Measurements from ENCODE around the gene ALDH2.
"Not testable (repeated sequence)": the region's sequence is repeated elsewhere in the genome, so short reads cannot be mapped to it uniquely, and the experiment has no call there.

The ALDH2 gene

DNA sequence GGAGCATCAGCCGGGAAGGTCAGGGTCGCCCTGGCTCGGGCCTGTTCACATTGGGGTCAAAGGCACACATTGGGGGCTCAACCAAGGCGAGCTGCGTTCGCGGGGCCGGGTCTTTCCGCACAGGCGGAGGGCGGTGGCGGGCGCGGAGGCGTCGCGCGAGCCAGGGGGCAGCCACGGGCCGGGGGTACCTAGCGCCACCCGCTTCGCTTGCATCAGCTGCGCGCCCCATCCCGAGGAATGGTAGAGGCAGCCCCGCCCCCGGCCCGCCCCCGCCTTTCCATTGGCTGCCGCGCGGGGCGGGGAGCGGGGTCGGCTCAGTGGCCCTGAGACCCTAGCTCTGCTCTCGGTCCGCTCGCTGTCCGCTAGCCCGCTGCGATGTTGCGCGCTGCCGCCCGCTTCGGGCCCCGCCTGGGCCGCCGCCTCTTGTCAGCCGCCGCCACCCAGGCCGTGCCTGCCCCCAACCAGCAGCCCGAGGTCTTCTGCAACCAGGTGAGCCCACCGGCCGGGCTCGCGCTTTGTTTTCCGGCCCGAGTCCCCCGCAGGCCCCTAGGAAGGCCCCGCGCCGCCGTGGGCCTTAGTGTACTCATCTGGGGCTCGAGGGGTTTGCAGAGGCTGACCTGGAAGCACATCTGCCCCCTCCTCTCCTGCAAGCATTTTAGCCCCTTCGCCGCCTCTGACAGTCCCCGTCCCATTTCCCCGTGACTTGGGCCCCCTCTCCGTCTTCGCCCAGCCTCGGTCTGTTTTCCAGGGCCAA is at the start of gene ALDH2:
ALDH2 (plus strand) TSS at position 326 of the 754 bp plus-strand sequence; CDS start at position 376, 50 bp downstream.
- peak within 1 kb of the TSS; percentile 42 to 89 (median 84) for H3K9ac ChIP-seq (ENCODE audit: low read length in 5 of 5)
- peaks cover 0 to 10% (median 6%) of the 10 kb centered on the region in 5 donors for H3K36me3 ChIP-seq (ENCODE audit: control insufficient read depth in 5 of 5, insufficient read depth in 5 of 5, low read length in 5 of 5)
- H3K4me1 ChIP-seq (ENCODE audit: control insufficient read depth in 5 of 5, insufficient read depth in 5 of 5, low read length in 5 of 5): peaks cover 3 to 53% (median 52%) of the 10 kb centered on the region in 5 donors
- peak within 1 kb of the TSS; percentile 82 to 96 (median 84) for H3K4me3 ChIP-seq (ENCODE audit: low read depth in 1 of 5, low read length in 5 of 5)
- no peaks in the 10 kb centered on the region for H3K9me3 ChIP-seq (ENCODE audit: control insufficient read depth in 5 of 5, low read length in 5 of 5)
- H3K27me3 ChIP-seq (ENCODE audit: control insufficient read depth in 5 of 5, insufficient read depth in 4 of 5, low read length in 5 of 5): no peaks in the 10 kb centered on the region
- peak within 1 kb of the TSS; percentile 86 for H3K27ac ChIP-seq (ENCODE audit: low read depth, low read length)

DNA sequence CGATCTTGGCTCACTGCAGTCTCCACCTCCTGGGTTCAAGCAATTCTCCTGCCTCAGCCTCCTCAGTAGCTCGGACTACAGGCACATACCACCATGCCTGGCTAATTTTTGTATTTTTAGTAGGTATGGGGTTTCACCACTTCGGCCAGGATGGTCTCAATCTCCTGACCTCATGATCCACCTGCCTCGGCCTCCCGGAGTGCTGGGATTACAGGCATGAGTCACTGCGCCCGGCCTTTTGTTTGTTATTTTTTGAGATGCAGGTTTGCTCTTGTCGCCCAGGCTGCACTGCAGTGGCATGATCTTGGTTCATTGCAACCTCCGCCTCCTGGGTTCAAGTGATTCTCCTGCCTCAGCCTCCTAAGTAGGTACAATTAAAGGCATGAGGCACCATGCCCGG is 47.4 kb upstream of the ALDH2 start:
- H3K4me1 ChIP-seq (ENCODE audit: control insufficient read depth in 5 of 5, insufficient read depth in 5 of 5, low read length in 5 of 5); H3K9me3 ChIP-seq (ENCODE audit: control insufficient read depth in 5 of 5, low read length in 5 of 5); H3K27me3 ChIP-seq (ENCODE audit: control insufficient read depth in 5 of 5, insufficient read depth in 4 of 5, low read length in 5 of 5); H3K4me3 ChIP-seq (ENCODE audit: low read depth in 1 of 5, low read length in 5 of 5); H3K9ac ChIP-seq (ENCODE audit: low read length in 5 of 5); H3K27ac ChIP-seq (ENCODE audit: low read depth, low read length): not testable (repeated sequence)
- H3K36me3 ChIP-seq (ENCODE audit: control insufficient read depth in 5 of 5, insufficient read depth in 5 of 5, low read length in 5 of 5): peaks cover 8 to 63% (median 39%) of the 10 kb centered on the region in 5 donors

DNA sequence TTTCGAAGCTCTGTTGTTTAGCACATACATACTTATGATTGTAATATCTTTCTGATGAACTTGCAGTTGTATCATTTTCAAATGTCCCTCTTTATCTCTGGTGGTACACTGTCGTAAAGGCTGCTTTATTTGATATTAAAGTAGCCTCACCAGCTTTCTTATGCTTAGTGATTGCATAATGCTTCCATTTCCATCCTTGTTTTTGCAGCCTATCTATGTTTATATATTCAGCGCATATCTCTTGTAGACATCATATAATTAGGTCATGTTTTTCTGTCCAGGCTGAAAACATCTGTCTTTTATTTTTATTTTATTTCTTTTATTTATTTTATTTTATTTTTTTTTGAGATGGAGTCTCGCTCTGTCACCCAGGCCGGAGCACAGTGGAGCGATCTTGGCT is 46.3 kb upstream of the ALDH2 start:
- peaks cover 8 to 63% (median 37%) of the 10 kb centered on the region in 5 donors for H3K36me3 ChIP-seq (ENCODE audit: control insufficient read depth in 5 of 5, insufficient read depth in 5 of 5, low read length in 5 of 5)
- H3K9me3 ChIP-seq (ENCODE audit: control insufficient read depth in 5 of 5, low read length in 5 of 5): no peaks in the 10 kb centered on the region
- H3K4me1 ChIP-seq (ENCODE audit: control insufficient read depth in 5 of 5, insufficient read depth in 5 of 5, low read length in 5 of 5): no peaks in the 10 kb centered on the region
- H3K27me3 ChIP-seq (ENCODE audit: control insufficient read depth in 5 of 5, insufficient read depth in 4 of 5, low read length in 5 of 5): no peaks in the 10 kb centered on the region
- H3K27ac ChIP-seq (ENCODE audit: low read depth, low read length): no peak overlapping the region
- no peak overlapping the region for H3K9ac ChIP-seq (ENCODE audit: low read length in 5 of 5)
- no peak overlapping the region for H3K4me3 ChIP-seq (ENCODE audit: low read depth in 1 of 5, low read length in 5 of 5)

DNA sequence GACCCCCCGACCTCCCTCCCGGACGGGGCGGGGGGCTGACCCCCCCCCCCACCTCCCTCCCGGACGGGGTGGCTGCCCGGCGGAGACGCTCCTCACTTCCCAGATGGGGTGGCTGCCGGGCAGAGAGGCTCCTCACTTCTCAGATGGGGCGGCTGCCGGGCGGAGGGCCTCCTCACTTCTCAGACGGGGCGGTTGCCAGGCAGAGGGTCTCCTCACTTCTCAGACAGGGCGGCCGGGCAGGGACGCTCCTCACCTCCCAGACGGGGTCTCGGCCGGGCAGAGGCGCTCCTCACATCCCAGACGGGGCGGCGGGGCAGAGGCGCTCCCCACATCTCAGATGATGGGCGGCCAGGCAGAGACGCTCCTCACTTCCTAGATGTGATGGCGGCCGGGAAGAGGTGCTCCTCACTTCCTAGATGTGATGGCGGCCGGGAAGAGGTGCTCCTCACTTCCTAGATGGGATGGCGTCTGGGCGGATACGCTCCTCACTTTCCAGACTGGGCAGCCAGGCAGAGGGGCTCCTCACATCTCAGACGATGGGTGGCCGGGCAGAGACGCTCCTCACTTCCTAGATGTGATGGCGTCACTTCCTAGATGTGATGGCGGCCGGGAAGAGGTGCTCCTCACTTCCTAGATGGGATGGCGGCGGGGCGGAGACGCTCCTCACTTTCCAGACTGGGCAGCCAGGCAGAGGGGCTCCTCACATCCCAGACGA is 42.9 kb upstream of the ALDH2 start:
- not testable (repeated sequence) for H3K4me1 ChIP-seq (ENCODE audit: control insufficient read depth in 5 of 5, insufficient read depth in 5 of 5, low read length in 5 of 5); H3K27ac ChIP-seq (ENCODE audit: low read depth, low read length); H3K9ac ChIP-seq (ENCODE audit: low read length in 5 of 5); H3K9me3 ChIP-seq (ENCODE audit: control insufficient read depth in 5 of 5, low read length in 5 of 5); H3K27me3 ChIP-seq (ENCODE audit: control insufficient read depth in 5 of 5, insufficient read depth in 4 of 5, low read length in 5 of 5); H3K4me3 ChIP-seq (ENCODE audit: low read depth in 1 of 5, low read length in 5 of 5)
- peaks cover 8 to 57% (median 33%) of the 10 kb centered on the region in 5 donors for H3K36me3 ChIP-seq (ENCODE audit: control insufficient read depth in 5 of 5, insufficient read depth in 5 of 5, low read length in 5 of 5)

DNA sequence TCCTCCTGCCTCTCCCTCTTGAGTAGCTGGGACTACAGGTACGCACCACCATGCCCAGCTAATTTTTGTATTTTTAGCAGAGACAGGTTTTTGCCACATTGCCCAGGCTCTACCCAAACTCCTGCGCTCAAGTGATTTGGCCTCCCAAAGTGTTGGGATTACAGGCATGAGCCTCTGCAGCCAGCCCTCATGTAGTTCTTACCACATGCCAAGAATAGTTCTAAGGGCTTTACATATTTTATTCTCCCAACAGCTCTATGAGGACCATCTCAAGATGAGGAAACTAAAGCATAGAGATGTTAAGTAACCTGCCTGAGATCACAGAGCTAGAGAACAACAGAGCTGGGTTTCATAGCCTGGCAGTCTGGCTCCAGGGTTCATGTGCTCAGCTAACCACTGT is 37.9 kb upstream of the ALDH2 start:
- peaks cover 0 to 82% (median 49%) of the 10 kb centered on the region in 5 donors for H3K36me3 ChIP-seq (ENCODE audit: control insufficient read depth in 5 of 5, insufficient read depth in 5 of 5, low read length in 5 of 5)
- H3K4me1 ChIP-seq (ENCODE audit: control insufficient read depth in 5 of 5, insufficient read depth in 5 of 5, low read length in 5 of 5): no peaks in the 10 kb centered on the region
- no peaks in the 10 kb centered on the region for H3K9me3 ChIP-seq (ENCODE audit: control insufficient read depth in 5 of 5, low read length in 5 of 5)
- no peaks in the 10 kb centered on the region for H3K27me3 ChIP-seq (ENCODE audit: control insufficient read depth in 5 of 5, insufficient read depth in 4 of 5, low read length in 5 of 5)
- no peak overlapping the region for H3K27ac ChIP-seq (ENCODE audit: low read depth, low read length)
- no peak overlapping the region for H3K4me3 ChIP-seq (ENCODE audit: low read depth in 1 of 5, low read length in 5 of 5)
- H3K9ac ChIP-seq (ENCODE audit: low read length in 5 of 5): no peak overlapping the region

DNA sequence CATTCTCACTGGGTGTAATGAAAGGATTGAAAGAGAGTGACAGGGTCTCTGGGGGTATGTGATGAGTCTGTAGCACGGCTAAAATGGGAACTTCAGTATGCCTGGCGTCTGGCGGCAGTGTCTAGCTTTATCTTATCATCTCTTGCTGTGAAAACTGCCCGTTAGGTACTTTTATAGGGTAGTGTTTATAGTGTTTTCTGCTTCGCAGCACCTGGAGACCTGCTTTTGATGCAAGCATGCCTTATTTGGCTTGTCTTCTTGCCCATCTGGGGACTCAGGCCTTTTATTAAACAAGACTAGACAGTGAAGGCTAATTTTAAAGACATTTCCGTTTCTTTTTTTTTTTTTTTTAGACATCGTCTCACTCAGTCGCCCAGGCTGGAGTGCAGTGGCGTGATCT is 36.3 kb upstream of the ALDH2 start:
- H3K4me1 ChIP-seq (ENCODE audit: control insufficient read depth in 5 of 5, insufficient read depth in 5 of 5, low read length in 5 of 5): no peaks in the 10 kb centered on the region
- H3K9me3 ChIP-seq (ENCODE audit: control insufficient read depth in 5 of 5, low read length in 5 of 5): no peaks in the 10 kb centered on the region
- H3K36me3 ChIP-seq (ENCODE audit: control insufficient read depth in 5 of 5, insufficient read depth in 5 of 5, low read length in 5 of 5): peaks cover 0 to 83% (median 48%) of the 10 kb centered on the region in 5 donors
- H3K27me3 ChIP-seq (ENCODE audit: control insufficient read depth in 5 of 5, insufficient read depth in 4 of 5, low read length in 5 of 5): no peaks in the 10 kb centered on the region
- no peak overlapping the region for H3K9ac ChIP-seq (ENCODE audit: low read length in 5 of 5)
- H3K27ac ChIP-seq (ENCODE audit: low read depth, low read length): no peak overlapping the region
- no peak overlapping the region for H3K4me3 ChIP-seq (ENCODE audit: low read depth in 1 of 5, low read length in 5 of 5)

DNA sequence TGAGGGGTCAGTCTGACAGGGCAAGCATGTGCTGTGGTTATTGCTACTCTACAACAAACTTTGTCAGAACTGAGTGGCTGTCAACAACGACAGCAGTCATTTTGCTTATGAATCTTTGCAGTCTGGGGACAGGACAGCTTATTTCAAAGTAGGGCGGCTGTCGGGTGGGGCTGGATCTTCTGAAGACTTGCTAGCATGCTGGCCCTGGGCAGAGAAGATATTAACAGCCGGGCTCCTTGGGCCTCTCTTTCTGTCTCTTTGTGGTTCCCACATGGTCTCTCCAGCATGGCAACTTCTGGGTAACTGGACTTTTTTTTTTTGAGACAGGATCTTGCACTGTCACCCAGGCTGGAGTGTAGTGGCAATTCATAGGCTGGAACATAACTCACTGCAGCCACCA is 33.9 kb upstream of the ALDH2 start:
- Histone ChIP-seq H3K4me1 (ENCODE audit: control insufficient read depth in 5 of 5, insufficient read depth in 5 of 5, low read length in 5 of 5) (no peaks in the 10 kb centered on the region), H3K27ac (ENCODE audit: low read depth, low read length) (no peak overlapping the region), H3K9me3 (ENCODE audit: control insufficient read depth in 5 of 5, low read length in 5 of 5) (no peaks in the 10 kb centered on the region), H3K36me3 (ENCODE audit: control insufficient read depth in 5 of 5, insufficient read depth in 5 of 5, low read length in 5 of 5) (peaks cover 3 to 82% (median 53%) of the 10 kb centered on the region in 5 donors), H3K9ac (ENCODE audit: low read length in 5 of 5) (no peak overlapping the region), H3K4me3 (ENCODE audit: low read depth in 1 of 5, low read length in 5 of 5) (no peak overlapping the region), H3K27me3 (ENCODE audit: control insufficient read depth in 5 of 5, insufficient read depth in 4 of 5, low read length in 5 of 5) (no peaks in the 10 kb centered on the region)

DNA sequence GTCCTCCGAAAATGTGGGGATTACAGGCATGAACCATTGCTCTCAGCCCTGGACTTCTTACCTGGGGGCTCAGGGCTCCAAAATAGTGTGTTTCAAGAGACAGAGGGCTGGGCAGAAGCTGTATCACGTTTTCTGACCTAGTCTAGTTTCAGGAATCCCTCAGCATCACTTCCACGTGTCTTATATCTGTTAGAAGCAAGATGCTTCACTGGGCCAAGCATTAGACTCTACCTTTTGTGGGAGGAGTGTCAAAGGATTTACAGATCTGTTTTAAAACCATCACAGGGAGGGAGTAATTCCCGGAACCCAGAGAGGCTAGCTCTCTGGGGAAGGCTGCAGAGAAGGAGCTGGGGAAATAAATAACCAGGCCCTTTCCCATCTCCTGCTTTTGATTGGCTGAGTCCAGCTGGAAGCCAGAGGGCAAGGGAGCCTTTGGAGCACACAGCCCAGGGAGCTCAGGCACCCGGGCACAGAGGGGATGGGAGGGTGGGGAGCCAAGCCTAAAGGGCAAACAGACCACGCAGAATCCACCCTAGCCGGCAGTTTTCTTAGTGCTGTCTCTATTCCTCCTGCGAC is 33.3 kb upstream of the ALDH2 start:
- Histone ChIP-seq H3K36me3 (ENCODE audit: control insufficient read depth in 5 of 5, insufficient read depth in 5 of 5, low read length in 5 of 5) (peaks cover 3 to 82% (median 51%) of the 10 kb centered on the region in 5 donors), H3K9ac (ENCODE audit: low read length in 5 of 5) (no peak overlapping the region), H3K4me1 (ENCODE audit: control insufficient read depth in 5 of 5, insufficient read depth in 5 of 5, low read length in 5 of 5) (no peaks in the 10 kb centered on the region), H3K9me3 (ENCODE audit: control insufficient read depth in 5 of 5, low read length in 5 of 5) (no peaks in the 10 kb centered on the region), H3K4me3 (ENCODE audit: low read depth in 1 of 5, low read length in 5 of 5) (no peak overlapping the region), H3K27ac (ENCODE audit: low read depth, low read length) (no peak overlapping the region), H3K27me3 (ENCODE audit: control insufficient read depth in 5 of 5, insufficient read depth in 4 of 5, low read length in 5 of 5) (no peaks in the 10 kb centered on the region)

DNA sequence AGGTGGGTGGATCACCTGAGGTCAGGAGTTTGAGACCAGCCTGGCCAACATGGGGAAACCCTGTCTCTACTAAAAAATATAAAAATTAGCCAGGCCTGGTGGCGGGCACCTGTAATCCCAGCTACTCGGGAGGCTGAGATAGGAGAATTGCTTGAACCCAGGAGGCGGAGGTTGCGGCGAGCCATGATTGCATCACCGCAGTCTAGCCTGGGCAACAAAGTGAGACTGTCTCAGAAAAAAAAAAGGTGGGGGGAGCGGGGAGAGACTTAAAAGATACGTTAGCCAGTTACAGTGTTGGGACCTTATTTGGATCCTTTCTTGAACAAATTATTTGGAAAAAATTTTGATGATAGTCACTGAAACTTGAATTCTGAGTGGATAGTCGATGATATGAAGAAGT is 27.2 kb upstream of the ALDH2 start:
- not testable (repeated sequence) for H3K27me3 ChIP-seq (ENCODE audit: control insufficient read depth in 5 of 5, insufficient read depth in 4 of 5, low read length in 5 of 5); H3K4me1 ChIP-seq (ENCODE audit: control insufficient read depth in 5 of 5, insufficient read depth in 5 of 5, low read length in 5 of 5); H3K27ac ChIP-seq (ENCODE audit: low read depth, low read length); H3K4me3 ChIP-seq (ENCODE audit: low read depth in 1 of 5, low read length in 5 of 5); H3K9me3 ChIP-seq (ENCODE audit: control insufficient read depth in 5 of 5, low read length in 5 of 5); H3K9ac ChIP-seq (ENCODE audit: low read length in 5 of 5)
- H3K36me3 ChIP-seq (ENCODE audit: control insufficient read depth in 5 of 5, insufficient read depth in 5 of 5, low read length in 5 of 5): peaks cover 3 to 45% (median 27%) of the 10 kb centered on the region in 5 donors

DNA sequence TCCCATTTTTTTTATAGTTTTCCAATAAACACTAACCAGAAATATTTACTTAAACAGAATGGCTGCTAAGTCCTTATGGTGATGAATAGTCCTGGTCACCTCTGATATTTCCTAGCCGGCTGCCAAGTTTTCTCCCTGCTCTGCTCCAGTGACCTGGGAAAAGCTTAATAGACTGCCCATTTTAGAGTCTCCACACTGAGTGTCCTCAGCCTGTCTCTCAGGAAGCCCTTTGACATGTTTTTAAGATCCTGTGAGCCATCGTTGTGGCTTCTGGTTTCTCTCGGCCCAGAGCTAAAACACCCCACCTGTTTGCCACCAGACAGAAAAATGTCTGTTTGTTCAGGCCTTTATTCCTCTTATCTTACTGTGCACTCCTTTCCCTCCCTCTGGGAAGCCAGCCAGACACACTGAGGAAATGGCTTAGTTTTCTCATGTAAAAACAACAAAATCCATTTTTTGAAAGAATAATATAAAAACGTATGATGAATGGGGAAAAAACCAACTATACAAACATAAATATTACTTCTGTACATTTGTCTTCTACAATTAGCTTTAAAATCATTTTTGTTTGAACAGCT is 25.4 kb upstream of the ALDH2 start:
- Histone ChIP-seq H3K9me3 (ENCODE audit: control insufficient read depth in 5 of 5, low read length in 5 of 5) (no peaks in the 10 kb centered on the region), H3K27ac (ENCODE audit: low read depth, low read length) (no peak overlapping the region), H3K27me3 (ENCODE audit: control insufficient read depth in 5 of 5, insufficient read depth in 4 of 5, low read length in 5 of 5) (no peaks in the 10 kb centered on the region), H3K4me1 (ENCODE audit: control insufficient read depth in 5 of 5, insufficient read depth in 5 of 5, low read length in 5 of 5) (no peaks in the 10 kb centered on the region), H3K36me3 (ENCODE audit: control insufficient read depth in 5 of 5, insufficient read depth in 5 of 5, low read length in 5 of 5) (peaks cover 5 to 56% (median 41%) of the 10 kb centered on the region in 5 donors), H3K4me3 (ENCODE audit: low read depth in 1 of 5, low read length in 5 of 5) (no peak overlapping the region), H3K9ac (ENCODE audit: low read length in 5 of 5) (no peak overlapping the region)

All from subcutaneous abdominal adipose tissue (tissue), 5 donors.